Liver (tissue), 9 donors: ENCODE measurements around the gene ZDHHC19. TPM values are rescaled to one million over a fixed set of nuclear protein-coding genes. Genes with fewer than 3 reads are reported as not detected.
A peak's percentile ranks its signal among the peaks of the same experiment; 100 is the strongest.

Source experiments
- DNase-seq: peaks from one replicate; pipeline ENCODE4 v3.0.0-alpha.2; 2017; ENCODE audit warnings: low spot score
- H3K27ac ChIP-seq, 2 donors: one replicate each; pipeline ENCODE4 v1.7.0; 2013; ENCODE audit warnings: inconsistent platforms in 2 of 2, low read length in 2 of 2, control low read depth in 1 of 2, low read depth in 1 of 2, mild to moderate bottlenecking in 1 of 2
- H3K27me3 ChIP-seq, 4 donors: one replicate each; pipeline versions ENCODE4 v1.6.1 to v1.7.0; 2013; ENCODE audit warnings: low read length in 3 of 4, inconsistent platforms in 1 of 4, mild to moderate bottlenecking in 1 of 4, moderate library complexity in 1 of 4; ENCODE audit not compliant: control insufficient read depth in 4 of 4, insufficient read depth in 4 of 4
- H3K36me3 ChIP-seq, 4 donors: one replicate each; pipeline versions ENCODE4 v1.6.1 to v1.7.0; 2013; ENCODE audit warnings: low read length in 3 of 4, mild to moderate bottlenecking in 3 of 4, low read depth in 1 of 4, moderate library complexity in 1 of 4; ENCODE audit not compliant: control insufficient read depth in 4 of 4, insufficient read depth in 3 of 4
- H3K4me1 ChIP-seq, 4 donors: one replicate each; pipeline versions ENCODE4 v1.6.1 to v1.7.0; 2013; ENCODE audit warnings: low read length in 3 of 4, mild to moderate bottlenecking in 3 of 4, moderate library complexity in 1 of 4; ENCODE audit not compliant: control insufficient read depth in 4 of 4, insufficient read depth in 4 of 4
- H3K4me3 ChIP-seq, 3 donors: one replicate each; pipeline versions ENCODE4 v1.6.1 to v1.7.0; 2013; ENCODE audit warnings: low read length in 3 of 3, control low read depth in 1 of 3, low read depth in 1 of 3, mild to moderate bottlenecking in 1 of 3
- H3K9ac ChIP-seq, 2 donors: one replicate each; pipeline ENCODE4 v1.7.0; 2013; ENCODE audit warnings: low read length in 2 of 2, mild to moderate bottlenecking in 2 of 2, moderate library complexity in 2 of 2, control low read depth in 1 of 2, low read depth in 1 of 2
- H3K9me3 ChIP-seq, 4 donors: one replicate each; pipeline versions ENCODE4 v1.6.1 to v1.7.0; 2013; ENCODE audit warnings: low read length in 3 of 4; ENCODE audit not compliant: control insufficient read depth in 4 of 4
- ATF3 ChIP-seq: IDR thresholded peaks from 2 replicates; pipeline ENCODE4 v1.6.1; 2016; ENCODE audit warnings: antibody characterized with exemption
- CTCF ChIP-seq: fragments of 150-350 bp; IDR thresholded peaks from 2 replicates; pipeline ENCODE4 v1.5.1; 2017; ENCODE audit warnings: improper control_type of control experiment, low read depth, low read length; ENCODE audit not compliant: missing input control
- EGR1 ChIP-seq, 2 donors: IDR thresholded peaks; 2 replicates each; pipeline ENCODE4 v1.6.1; 2016 to 2018; ENCODE audit warnings: antibody characterized with exemption in 2 of 2, low read depth in 2 of 2
- FOXA1 ChIP-seq: IDR thresholded peaks from 2 replicates; pipeline ENCODE4 v1.6.1; 2016; ENCODE audit warnings: antibody characterized with exemption
- FOXA2 ChIP-seq: IDR thresholded peaks from 2 replicates; pipeline ENCODE4 v1.6.1; 2016; ENCODE audit warnings: antibody characterized with exemption
- GABPA ChIP-seq, 2 donors: IDR thresholded peaks in 1 of 2; conservative IDR thresholded peaks in 1 of 2; 2 replicates each; pipeline ENCODE4 v1.6.1; 2016; ENCODE audit warnings: antibody characterized with exemption in 2 of 2, mild to moderate bottlenecking in 1 of 2, moderate library complexity in 1 of 2
- HNF4A ChIP-seq, 2 donors: conservative IDR thresholded peaks; 2 replicates each; pipeline ENCODE4 v1.6.1; 2016; ENCODE audit warnings: antibody characterized with exemption in 2 of 2, mild to moderate bottlenecking in 2 of 2
- HNF4G ChIP-seq: IDR thresholded peaks from 2 replicates; pipeline ENCODE4 v1.6.1; 2016; ENCODE audit warnings: antibody characterized with exemption
- JUND ChIP-seq, 2 donors: IDR thresholded peaks; 2 replicates each; pipeline ENCODE4 v1.6.1; 2016; ENCODE audit warnings: antibody characterized with exemption in 2 of 2
- MAX ChIP-seq: IDR thresholded peaks from 2 replicates; pipeline ENCODE4 v1.6.1; 2016; ENCODE audit warnings: antibody characterized with exemption
- NR2F2 ChIP-seq: IDR thresholded peaks from 2 replicates; pipeline ENCODE4 v1.6.1; 2016; ENCODE audit warnings: antibody characterized with exemption
- RAD21 ChIP-seq, 2 donors: IDR thresholded peaks; 2 replicates each; pipeline ENCODE4 v1.6.1; 2016; ENCODE audit warnings: antibody characterized with exemption in 2 of 2, mild to moderate bottlenecking in 2 of 2
- REST ChIP-seq: IDR thresholded peaks from 2 replicates; pipeline ENCODE4 v1.6.1; 2016; ENCODE audit warnings: antibody characterized with exemption, mild to moderate bottlenecking
- RXRA ChIP-seq, 2 donors: IDR thresholded peaks; 2 replicates each; pipeline ENCODE4 v1.6.1; 2017 to 2018; ENCODE audit warnings: antibody characterized with exemption in 2 of 2, mild to moderate bottlenecking in 1 of 2
- SP1 ChIP-seq: IDR thresholded peaks from 2 replicates; pipeline ENCODE4 v1.6.1; 2018; ENCODE audit warnings: antibody characterized with exemption, mild to moderate bottlenecking
- TAF1 ChIP-seq: conservative IDR thresholded peaks from 2 replicates; pipeline ENCODE4 v1.6.1; 2016; ENCODE audit warnings: antibody characterized with exemption, mild to moderate bottlenecking
- YY1 ChIP-seq: IDR thresholded peaks from 2 replicates; pipeline ENCODE4 v1.6.1; 2016; ENCODE audit warnings: antibody characterized with exemption, mild to moderate bottlenecking
- ZBTB33 ChIP-seq: IDR thresholded peaks from 2 replicates; pipeline ENCODE4 v1.6.1; 2016; ENCODE audit warnings: antibody characterized with exemption
- WGBS: extraction: QIAGEN DNeasy Blood & Tissue Kit; methylation state at CpG from one replicate; pipeline ENCODE4 v1.1.7; 2013; 5-methylcytosine and 5-hydroxymethylcytosine counted together
- polyA plus RNA-seq, 2 donors: library from polyadenylated mRNA; stranded (reverse) in 1 of 2; unstranded in 1 of 2; fragments of 200-250 nt in 1 of 2; fragments of >200 nt in 1 of 2; fragmentation: Nextera tagmentation in 1 of 2; extraction: Ambion mirVana in 1 of 2; gene quantifications; one replicate each; pipeline versions ENCODE4 v1.2.1 to v1.2.3, GENCODE V29; 2013 to 2015
- total RNA-seq, 2 donors: library from RNA; depleted of rRNA; stranded (reverse); fragments of >200 nt; gene quantifications; one replicate each; pipeline ENCODE4 v1.2.3, GENCODE V29; 2014
- donor health status: healthy.
- donor health status: healthy.
- donor health status: healthy.
- donor health status: healthy.
- donor health status: healthy.

The ZDHHC19 gene
- total and polyA plus RNA-seq, 4 donors = 0.42 to 1.5 (median 0.81) TPM

- no peak overlapping the region for H3K4me3 ChIP-seq
- H3K9me3 ChIP-seq = no peaks in the 10 kb centered on the region
- TF ChIP-seq REST = peak; percentile 26
- TF ChIP-seq JUND (IDR thresholded peaks at IDR 0.05) = no peak
- no peak for TF ChIP-seq FOXA1
- no peak for TF ChIP-seq ZBTB33
- no peak for TF ChIP-seq HNF4G
- TF ChIP-seq TAF1 = no peak
- no peak for TF ChIP-seq YY1
- TF ChIP-seq SP1 = no peak
- TF ChIP-seq EGR1 (IDR thresholded peaks at IDR 0.05; ENCODE audit: low read depth in 2 of 2) = peak in 1 of 2 donors; percentile 12
- no peak for TF ChIP-seq MAX
- TF ChIP-seq RXRA (IDR thresholded peaks at IDR 0.05) = no peak
- no peak for TF ChIP-seq GABPA (IDR thresholded peaks at IDR 0.05 in 1 of 2, conservative IDR thresholded peaks at IDR 0.05 in 1 of 2)
- no peak for TF ChIP-seq CTCF
- TF ChIP-seq NR2F2 = no peak
- no peak for TF ChIP-seq RAD21 (IDR thresholded peaks at IDR 0.05)
- no peak for TF ChIP-seq HNF4A (conservative IDR thresholded peaks at IDR 0.05)
- TF ChIP-seq ATF3 = no peak
- H3K9ac ChIP-seq = no peak overlapping the region
- no peaks in the 10 kb centered on the region for H3K36me3 ChIP-seq
- H3K4me1 ChIP-seq = peaks cover 0 to 12% (median 6%) of the 10 kb centered on the region in 4 donors
- WGBS = 47% methylated on average over 16 of the region's 16 CpGs
- no peaks in the 10 kb centered on the region for H3K27me3 ChIP-seq
- no peak overlapping the region for H3K27ac ChIP-seq
- DNase-seq = no peak
These were observed 33.6 kb downstream of the ZDHHC19 start for GRCh38 chr3:196177567-196177966.

- H3K9me3 ChIP-seq = no peaks in the 10 kb centered on the region
- H3K36me3 ChIP-seq = no peaks in the 10 kb centered on the region
- DNase-seq = no peak
- no peak for TF ChIP-seq GABPA (IDR thresholded peaks at IDR 0.05 in 1 of 2, conservative IDR thresholded peaks at IDR 0.05 in 1 of 2)
- TF ChIP-seq NR2F2 = no peak
- TF ChIP-seq HNF4G = no peak
- TF ChIP-seq FOXA2 = no peak
- TF ChIP-seq ATF3 = no peak
- no peak for TF ChIP-seq SP1
- no peak for TF ChIP-seq YY1
- no peak for TF ChIP-seq HNF4A (conservative IDR thresholded peaks at IDR 0.05)
- TF ChIP-seq EGR1 (IDR thresholded peaks at IDR 0.05; ENCODE audit: low read depth in 2 of 2) = no peak
- TF ChIP-seq RAD21 (IDR thresholded peaks at IDR 0.05) = no peak
- TF ChIP-seq TAF1 = no peak
- TF ChIP-seq ZBTB33 = no peak
- no peak for TF ChIP-seq MAX
- no peak for TF ChIP-seq FOXA1
- no peaks in the 10 kb centered on the region for H3K27me3 ChIP-seq
- 90% methylated on average over 9 of the region's 9 CpGs for WGBS
- H3K9ac ChIP-seq = no peak overlapping the region
- H3K4me3 ChIP-seq = no peak overlapping the region
- H3K27ac ChIP-seq = no peak overlapping the region
- peaks cover 0 to 12% (median 6%) of the 10 kb centered on the region in 4 donors for H3K4me1 ChIP-seq
These were observed 35.5 kb downstream of the ZDHHC19 start for GRCh38 chr3:196175722-196176121.
